Glutamatergic neuron (in vitro differentiated cells): Measurements from ENCODE around the gene HSFX2. TPM values are rescaled to one million over a fixed set of nuclear protein-coding genes. Genes with fewer than 3 reads are reported as not detected.
"Not testable (repeated sequence)": the region's sequence is repeated elsewhere in the genome, so short reads cannot be mapped to it uniquely, and the experiment has no call there.

Experiments used
- DNase-seq: peaks from one replicate; pipeline ENCODE4 v3.0.0; 2022
- H3K27ac Mint-ChIP-seq: one replicate; pipeline ENCODE4 v1.8.0; 2020; ENCODE audit warnings: mild to moderate bottlenecking, mixed read lengths, inconsistent platforms; ENCODE audit not compliant: unreplicated experiment
- H3K27me3 Mint-ChIP-seq: one replicate; pipeline ENCODE4 v1.8.0; 2020; ENCODE audit warnings: mild to moderate bottlenecking, moderate library complexity, mixed read lengths, inconsistent platforms; ENCODE audit not compliant: unreplicated experiment
- H3K36me3 Mint-ChIP-seq: one replicate; pipeline ENCODE4 v1.8.0; 2020; ENCODE audit warnings: mild to moderate bottlenecking, mixed read lengths, inconsistent platforms; ENCODE audit not compliant: unreplicated experiment
- H3K4me1 Mint-ChIP-seq: one replicate; pipeline ENCODE4 v1.8.0; 2020; ENCODE audit warnings: mild to moderate bottlenecking, low read depth, mixed read lengths, inconsistent platforms; ENCODE audit not compliant: unreplicated experiment
- H3K4me3 Mint-ChIP-seq: one replicate; pipeline ENCODE4 v1.8.0; 2020; ENCODE audit warnings: mild to moderate bottlenecking, mixed read lengths, inconsistent platforms; ENCODE audit not compliant: unreplicated experiment
- H3K9me3 Mint-ChIP-seq: one replicate; pipeline ENCODE4 v1.8.0; 2020; ENCODE audit warnings: mild to moderate bottlenecking, moderate library complexity, mixed read lengths, inconsistent platforms; ENCODE audit not compliant: unreplicated experiment
- CTCF ChIP-seq: fragments of 200-600 bp; sonication (generic); IDR thresholded peaks from one replicate; pipeline ENCODE4 v1.5.0; 2021; ENCODE audit not compliant: partially characterized antibody, unreplicated experiment
- total RNA-seq: library from RNA; stranded (reverse); fragmentation: NEBNext Ultra II Directional; extraction: Animal tissue kit (Norgen Biotek cat#: 25700); gene quantifications from one replicate; pipeline ENCODE4 v1.2.1, GENCODE V29; 2021; ENCODE audit not compliant: unreplicated experiment

Gene HSFX2
- total RNA-seq, 1 donor from 2014 or later, result 1.0 TPM

GRCh38 chrX:149629730-149630387 lies 34.7 kb upstream of the HSFX2 start:
- TF ChIP-seq CTCF, result no peak
- Mint-ChIP-seq H3K36me3 (no peaks in the 10 kb centered on the region), H3K27me3 (peaks cover 6% of the 10 kb centered on the region), H3K4me1 (peaks cover 12% of the 10 kb centered on the region), H3K4me3 (peak overlapping the region; percentile 94), H3K9me3 (peaks cover 10% of the 10 kb centered on the region), H3K27ac (peak overlapping the region; percentile 25)
- DNase-seq, result no peak

- H3K9me3 Mint-ChIP-seq, result peaks cover 10% of the 10 kb centered on the region
- no peak for DNase-seq
- no peak overlapping the region for H3K4me3 Mint-ChIP-seq
Measured at GRCh38 chrX:149628768-149629167, 33.7 kb upstream of the HSFX2 start.

GRCh38 chrX:149628280-149628679 lies 33.2 kb upstream of the HSFX2 start:
- H3K27ac Mint-ChIP-seq, result no peak overlapping the region
- H3K4me1 Mint-ChIP-seq, result peaks cover 12% of the 10 kb centered on the region
- no peak for TF ChIP-seq CTCF
- H3K4me3 Mint-ChIP-seq, result no peak overlapping the region
- peaks cover 10% of the 10 kb centered on the region for H3K9me3 Mint-ChIP-seq
- peaks cover 6% of the 10 kb centered on the region for H3K27me3 Mint-ChIP-seq
- H3K36me3 Mint-ChIP-seq, result no peaks in the 10 kb centered on the region
- DNase-seq, result no peak

More at GRCh38 chrX:149628768-149629167, 33.7 kb upstream of the HSFX2 start:
- TF ChIP-seq CTCF, result no peak
- H3K27ac Mint-ChIP-seq, result no peak overlapping the region
- peaks cover 12% of the 10 kb centered on the region for H3K4me1 Mint-ChIP-seq
- H3K36me3 Mint-ChIP-seq, result no peaks in the 10 kb centered on the region
- peaks cover 6% of the 10 kb centered on the region for H3K27me3 Mint-ChIP-seq

GRCh38 chrX:149626829-149627228 lies 31.7 kb upstream of the HSFX2 start:
- not testable (repeated sequence) for H3K9me3 Mint-ChIP-seq, H3K4me1 Mint-ChIP-seq, H3K27ac Mint-ChIP-seq, H3K36me3 Mint-ChIP-seq, H3K27me3 Mint-ChIP-seq, DNase-seq, H3K4me3 Mint-ChIP-seq

- H3K27me3 Mint-ChIP-seq, H3K36me3 Mint-ChIP-seq, DNase-seq, H3K9me3 Mint-ChIP-seq, H3K4me1 Mint-ChIP-seq, H3K4me3 Mint-ChIP-seq, H3K27ac Mint-ChIP-seq: not testable (repeated sequence)
Measured at GRCh38 chrX:149619662-149620061, 24.5 kb upstream of the HSFX2 start.

GRCh38 chrX:149618871-149619270 lies 23.8 kb upstream of the HSFX2 start:
- H3K9me3 Mint-ChIP-seq, result no peaks in the 10 kb centered on the region

More at GRCh38 chrX:149618871-149619270, 23.8 kb upstream of the HSFX2 start:
- H3K27ac Mint-ChIP-seq, result no peak overlapping the region
- no peaks in the 10 kb centered on the region for H3K27me3 Mint-ChIP-seq
- no peaks in the 10 kb centered on the region for H3K36me3 Mint-ChIP-seq
- no peak for TF ChIP-seq CTCF
- H3K4me1 Mint-ChIP-seq, result peaks cover 9% of the 10 kb centered on the region
- no peak overlapping the region for H3K4me3 Mint-ChIP-seq
- DNase-seq, result no peak
